DMS53 (cell line): ENCODE measurements around the gene ZFP14.
A peak's percentile ranks its signal among the peaks of the same experiment; 100 is the strongest.
"Not testable (repeated sequence)": the region's sequence is repeated elsewhere in the genome, so short reads cannot be mapped to it uniquely, and the experiment has no call there.

ENCODE experiments used
- DNase-seq: peaks from one replicate; lab custom pipeline; 2025; lab: John Stamatoyannopoulos, UW

ZFP14 gene

GRCh38 chr19:36331353-36332228, 47.4 kb downstream of the ZFP14 start:
- peak; percentile 100 for DNase-seq

- peak; percentile 36 for DNase-seq
Measured at GRCh38 chr19:36330216-36330615, 48.8 kb downstream of the ZFP14 start.

DNA sequence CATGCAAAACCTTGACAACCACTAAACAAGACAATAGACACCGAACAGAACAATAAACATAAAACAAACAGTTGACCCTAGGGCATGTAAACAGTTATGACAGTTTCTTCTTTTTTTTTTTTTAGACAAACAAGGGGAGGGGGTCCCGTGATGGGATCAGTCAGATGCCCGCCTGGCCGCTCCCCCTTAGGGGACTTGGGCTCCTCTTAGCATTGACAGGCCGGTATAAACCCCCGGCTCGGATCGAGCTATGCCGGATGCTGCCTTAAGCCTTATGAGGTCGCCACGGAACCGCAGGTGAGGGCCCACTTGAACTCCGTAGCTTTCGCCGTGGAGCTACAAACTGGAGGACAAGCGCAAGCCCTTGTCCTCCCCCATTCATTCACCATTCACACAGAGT, 49.5 kb downstream of the ZFP14 start:
- DNase-seq = not testable (repeated sequence)

GRCh38 chr19:36326649-36327048, 52.4 kb downstream of the ZFP14 start:
- peak; percentile 52 for DNase-seq

- not testable (repeated sequence) for DNase-seq
Measured at GRCh38 chr19:36315164-36315563, 63.8 kb downstream of the ZFP14 start.

DNA sequence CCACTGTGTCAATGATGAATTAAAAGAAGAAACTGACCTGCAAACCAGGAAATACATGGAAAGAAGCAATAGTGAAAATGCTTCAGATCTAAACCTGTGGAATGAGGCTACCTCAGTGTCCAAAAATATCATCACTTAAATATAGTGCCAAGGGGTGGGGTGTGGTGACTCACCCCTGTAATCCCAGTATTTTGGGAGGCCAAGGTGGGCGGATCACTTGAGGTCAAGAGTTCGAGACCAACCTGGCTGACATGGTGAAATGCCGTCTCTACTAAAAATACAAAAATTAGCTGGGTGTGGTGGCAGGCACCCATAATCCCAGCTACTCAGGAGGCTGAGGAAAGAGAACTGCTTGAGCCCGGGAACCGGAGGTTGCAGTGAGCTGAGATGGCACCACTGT, 64.9 kb downstream of the ZFP14 start:
- DNase-seq = not testable (repeated sequence)

DNA sequence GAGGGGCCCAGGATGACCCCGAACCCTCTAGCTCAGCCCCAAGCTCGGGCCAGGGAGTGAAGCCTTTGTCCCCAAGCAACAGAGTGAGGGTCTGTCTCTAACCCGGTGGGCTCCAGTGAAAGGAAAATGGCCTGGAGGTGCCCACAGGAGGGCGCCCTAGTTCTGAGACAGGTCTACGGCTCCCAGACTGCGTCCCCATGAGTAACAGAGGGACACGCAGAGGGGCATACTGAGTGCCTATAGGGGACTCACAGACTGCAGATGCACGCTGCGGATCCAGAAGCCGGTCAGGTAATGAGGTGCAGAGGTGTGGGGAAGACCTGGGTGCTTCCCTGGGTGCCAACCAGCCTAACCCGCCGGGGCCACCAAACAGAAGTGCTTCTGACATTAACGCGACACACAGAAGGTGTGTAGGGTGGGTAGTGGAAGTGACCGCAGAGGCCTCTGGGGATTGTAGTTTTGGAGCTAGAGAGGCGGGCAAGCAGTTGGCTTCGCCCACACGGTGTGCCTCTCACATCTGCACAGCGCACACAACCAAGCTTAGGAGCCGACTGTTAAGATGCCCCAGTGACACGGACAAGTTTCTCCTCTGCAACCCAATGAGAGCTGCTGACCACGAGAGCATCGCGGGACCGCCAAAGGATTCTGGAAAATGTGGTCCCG, 67.8 kb downstream of the ZFP14 start:
- not testable (repeated sequence) for DNase-seq

DNA sequence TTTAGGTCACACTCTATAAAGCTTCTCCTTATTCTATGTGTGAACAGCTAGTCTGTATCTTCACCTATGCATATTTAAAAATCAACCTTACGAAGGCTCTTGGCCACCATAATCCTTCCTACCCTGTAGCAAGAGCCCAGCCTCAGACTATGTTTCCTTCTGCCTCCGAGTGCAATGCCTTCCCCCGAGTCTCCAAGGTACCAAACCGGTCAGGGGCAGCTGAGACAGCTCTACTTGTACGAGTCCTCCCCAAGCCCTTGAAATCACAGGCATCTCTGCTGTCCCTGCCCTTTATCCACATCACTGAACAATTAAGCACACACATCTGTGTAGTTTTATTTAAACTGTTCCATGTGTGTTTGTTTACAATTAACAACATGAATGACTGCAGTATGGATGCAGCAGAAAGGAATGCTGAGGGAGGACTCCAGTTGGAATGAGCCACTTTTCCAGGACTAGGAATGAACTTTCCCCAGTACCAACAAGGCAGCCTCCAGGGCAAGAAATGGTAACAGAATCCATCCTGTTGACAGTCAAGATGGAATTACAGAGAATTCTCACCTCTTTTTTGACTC, 68.5 kb downstream of the ZFP14 start:
- not testable (repeated sequence) for DNase-seq

DNA sequence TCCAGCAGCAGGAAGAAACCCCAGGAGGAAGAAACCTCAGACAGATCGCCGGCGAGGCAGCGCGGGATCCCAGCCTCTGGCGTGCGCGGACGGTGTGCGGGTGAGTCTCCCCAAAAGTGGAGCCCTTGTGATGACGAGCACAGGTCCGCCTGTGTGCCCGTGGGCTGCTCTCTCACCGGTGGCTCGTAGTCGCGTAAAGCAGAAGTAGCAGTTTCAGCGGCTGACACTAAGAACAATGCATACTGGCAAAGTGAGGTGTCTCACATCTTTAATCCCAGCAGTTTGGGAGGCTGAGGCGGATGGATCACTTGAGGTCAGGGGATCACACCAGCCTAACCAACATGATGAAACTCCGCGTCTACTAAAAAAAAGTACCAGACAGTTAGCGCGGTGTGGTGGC, 69.2 kb downstream of the ZFP14 start:
- DNase-seq = not testable (repeated sequence)

DNA sequence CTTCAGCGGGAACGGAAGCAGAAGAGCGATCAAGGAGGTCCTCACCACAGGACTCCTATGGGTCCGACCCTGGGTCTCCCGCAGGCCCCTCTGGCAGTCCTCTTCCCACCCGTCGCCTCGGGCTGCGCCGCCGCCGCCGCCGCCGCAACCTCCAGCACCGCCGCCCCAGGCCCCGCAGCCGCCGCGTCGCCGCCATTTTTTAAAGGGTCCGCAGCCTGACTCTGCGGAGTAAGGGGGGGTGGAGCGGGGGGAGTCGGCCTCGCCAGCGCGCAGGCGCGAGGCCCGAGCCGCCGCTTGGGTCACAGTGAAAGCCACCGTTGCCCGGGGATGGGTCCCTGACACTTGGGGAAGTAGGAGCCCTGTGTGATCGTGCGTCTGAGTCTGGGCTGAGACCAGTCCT, 69.7 kb downstream of the ZFP14 start:
- not testable (repeated sequence) for DNase-seq

DNA sequence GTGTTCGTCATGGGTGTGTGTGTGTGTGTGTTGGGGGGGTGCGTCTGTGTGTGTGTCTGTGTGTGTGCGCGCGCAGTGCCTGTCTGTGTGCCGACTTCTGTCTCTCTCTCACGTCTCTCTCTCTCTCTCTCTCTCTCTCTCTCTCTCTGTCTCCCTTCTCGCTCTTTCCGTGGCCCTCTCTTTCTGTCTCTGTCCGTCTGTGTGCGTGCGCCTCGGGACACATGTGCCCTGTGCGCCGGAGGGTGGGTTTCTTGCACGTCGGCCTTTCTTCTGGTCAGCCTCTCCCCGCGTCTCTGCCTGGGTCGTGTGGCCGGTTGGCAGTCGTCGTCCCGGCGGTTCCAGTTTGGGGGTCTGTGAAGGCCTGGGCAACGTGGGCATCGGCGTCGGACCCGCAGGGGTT, 86.7 kb downstream of the ZFP14 start:
- not testable (repeated sequence) for DNase-seq
